Measurements from ENCODE around the gene COMMD1.

DNA sequence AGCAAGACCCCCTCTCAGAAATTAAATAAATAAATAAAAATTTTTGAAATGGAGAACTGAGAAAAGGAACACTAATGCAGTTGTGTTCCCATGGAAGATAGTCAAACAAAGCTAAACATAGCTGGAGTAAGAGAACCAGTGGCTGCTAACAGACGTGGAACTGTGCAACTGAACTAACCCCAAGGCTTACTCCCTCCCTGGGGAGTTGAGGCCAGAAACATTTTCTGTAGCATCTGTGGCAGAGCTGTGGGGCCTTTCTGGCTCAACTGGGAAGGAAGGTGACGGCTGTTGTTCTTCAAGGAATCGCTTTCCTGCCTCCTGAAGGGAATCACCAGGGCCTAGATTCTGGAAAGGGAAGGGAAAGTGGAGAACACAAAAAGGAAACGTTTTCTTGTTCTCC is 236.6 kb downstream of the COMMD1 start:
- TF ChIP-seq MAX (IDR thresholded peaks at IDR 0.05; ENCODE audit: low read depth) (no peak), ELF1 (IDR thresholded peaks at IDR 0.05) (no peak), MXI1 (IDR thresholded peaks at IDR 0.05; ENCODE audit: low read depth, low read length) (no peak), FOSL2 (IDR thresholded peaks at IDR 0.05; ENCODE audit: borderline replicate concordance, low read depth) (no peak), GABPA (IDR thresholded peaks at IDR 0.05; ENCODE audit: low read depth) (no peak), POLR2AphosphoS5 (IDR thresholded peaks at IDR 0.05; ENCODE audit: low read depth, low read length) (no peak), TAF1 (IDR thresholded peaks at IDR 0.05; ENCODE audit: borderline replicate concordance, low read depth, low read length) (no peak), GATA2 (CRISPR knock-in tag; IDR thresholded peaks at IDR 0.05) (no peak), YY1 (IDR thresholded peaks at IDR 0.05; ENCODE audit: low read depth) (no peak), CHD2 (IDR thresholded peaks at IDR 0.05; ENCODE audit: low read length, partially characterized antibody) (no peak), RXRA (IDR thresholded peaks at IDR 0.05; ENCODE audit: borderline replicate concordance, low read depth) (no peak)
- TF ChIP-seq, protein P1, sequence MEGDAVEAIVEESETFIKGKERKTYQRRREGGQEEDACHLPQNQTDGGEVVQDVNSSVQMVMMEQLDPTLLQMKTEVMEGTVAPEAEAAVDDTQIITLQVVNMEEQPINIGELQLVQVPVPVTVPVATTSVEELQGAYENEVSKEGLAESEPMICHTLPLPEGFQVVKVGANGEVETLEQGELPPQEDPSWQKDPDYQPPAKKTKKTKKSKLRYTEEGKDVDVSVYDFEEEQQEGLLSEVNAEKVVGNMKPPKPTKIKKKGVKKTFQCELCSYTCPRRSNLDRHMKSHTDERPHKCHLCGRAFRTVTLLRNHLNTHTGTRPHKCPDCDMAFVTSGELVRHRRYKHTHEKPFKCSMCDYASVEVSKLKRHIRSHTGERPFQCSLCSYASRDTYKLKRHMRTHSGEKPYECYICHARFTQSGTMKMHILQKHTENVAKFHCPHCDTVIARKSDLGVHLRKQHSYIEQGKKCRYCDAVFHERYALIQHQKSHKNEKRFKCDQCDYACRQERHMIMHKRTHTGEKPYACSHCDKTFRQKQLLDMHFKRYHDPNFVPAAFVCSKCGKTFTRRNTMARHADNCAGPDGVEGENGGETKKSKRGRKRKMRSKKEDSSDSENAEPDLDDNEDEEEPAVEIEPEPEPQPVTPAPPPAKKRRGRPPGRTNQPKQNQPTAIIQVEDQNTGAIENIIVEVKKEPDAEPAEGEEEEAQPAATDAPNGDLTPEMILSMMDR (IDR thresholded peaks at IDR 0.05): no peak
- TF ChIP-seq, protein P2, sequence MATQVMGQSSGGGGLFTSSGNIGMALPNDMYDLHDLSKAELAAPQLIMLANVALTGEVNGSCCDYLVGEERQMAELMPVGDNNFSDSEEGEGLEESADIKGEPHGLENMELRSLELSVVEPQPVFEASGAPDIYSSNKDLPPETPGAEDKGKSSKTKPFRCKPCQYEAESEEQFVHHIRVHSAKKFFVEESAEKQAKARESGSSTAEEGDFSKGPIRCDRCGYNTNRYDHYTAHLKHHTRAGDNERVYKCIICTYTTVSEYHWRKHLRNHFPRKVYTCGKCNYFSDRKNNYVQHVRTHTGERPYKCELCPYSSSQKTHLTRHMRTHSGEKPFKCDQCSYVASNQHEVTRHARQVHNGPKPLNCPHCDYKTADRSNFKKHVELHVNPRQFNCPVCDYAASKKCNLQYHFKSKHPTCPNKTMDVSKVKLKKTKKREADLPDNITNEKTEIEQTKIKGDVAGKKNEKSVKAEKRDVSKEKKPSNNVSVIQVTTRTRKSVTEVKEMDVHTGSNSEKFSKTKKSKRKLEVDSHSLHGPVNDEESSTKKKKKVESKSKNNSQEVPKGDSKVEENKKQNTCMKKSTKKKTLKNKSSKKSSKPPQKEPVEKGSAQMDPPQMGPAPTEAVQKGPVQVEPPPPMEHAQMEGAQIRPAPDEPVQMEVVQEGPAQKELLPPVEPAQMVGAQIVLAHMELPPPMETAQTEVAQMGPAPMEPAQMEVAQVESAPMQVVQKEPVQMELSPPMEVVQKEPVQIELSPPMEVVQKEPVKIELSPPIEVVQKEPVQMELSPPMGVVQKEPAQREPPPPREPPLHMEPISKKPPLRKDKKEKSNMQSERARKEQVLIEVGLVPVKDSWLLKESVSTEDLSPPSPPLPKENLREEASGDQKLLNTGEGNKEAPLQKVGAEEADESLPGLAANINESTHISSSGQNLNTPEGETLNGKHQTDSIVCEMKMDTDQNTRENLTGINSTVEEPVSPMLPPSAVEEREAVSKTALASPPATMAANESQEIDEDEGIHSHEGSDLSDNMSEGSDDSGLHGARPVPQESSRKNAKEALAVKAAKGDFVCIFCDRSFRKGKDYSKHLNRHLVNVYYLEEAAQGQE (IDR thresholded peaks at IDR 0.05; ENCODE audit: low read depth, low read length): no peak
